Erythroblast (primary cell): ENCODE data around the gene ZNF236.

ENCODE experiments used
- GATA1 ChIP-seq: IDR thresholded peaks from 2 replicates; pipeline ENCODE4 v1.6.1; 2011; ENCODE audit warnings: low read depth, mild to moderate bottlenecking, control low read depth, low read length, moderate library complexity
- POLR2A ChIP-seq: IDR thresholded peaks from 2 replicates; pipeline ENCODE4 v1.6.1; 2011; ENCODE audit warnings: mild to moderate bottlenecking, low read length

DNA sequence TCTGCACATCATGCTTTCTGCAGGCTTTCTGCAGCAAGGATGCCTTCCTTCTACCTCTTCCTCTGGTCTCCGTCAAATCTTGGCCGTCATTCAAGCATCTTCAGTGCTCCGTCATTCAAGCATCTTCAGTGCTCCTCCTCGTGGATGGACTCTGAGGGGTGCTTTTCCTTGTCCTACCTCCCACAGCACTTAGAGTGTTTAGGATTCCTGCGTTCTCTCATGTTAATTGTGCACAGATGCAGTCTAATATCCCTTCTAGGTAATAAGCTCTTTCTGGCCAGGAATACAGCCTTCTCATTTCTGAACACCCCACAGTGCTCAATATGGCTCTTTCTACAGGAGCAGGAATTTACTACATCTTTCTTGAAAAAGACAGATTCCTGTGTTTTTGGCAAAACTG, 59.8 kb downstream of the ZNF236 start:
- TF ChIP-seq POLR2A (no peak), GATA1 (no peak)
